Endodermal cell (in vitro differentiated cells): ENCODE measurements around the gene CDR2L. TPM values are rescaled to one million over a fixed set of nuclear protein-coding genes. Genes with fewer than 3 reads are reported as not detected.

ENCODE experiments used
- DNase-seq: peaks from one replicate; pipeline ENCODE4 v3.0.0-alpha.2; 2017
- H3K27ac ChIP-seq: 2 replicates; pipeline ENCODE4 v1.5.1; 2013; ENCODE audit warnings: mild to moderate bottlenecking, low read depth, low read length, moderate library complexity
- H3K27me3 ChIP-seq: 2 replicates; pipeline ENCODE4 v1.6.1; 2013; ENCODE audit warnings: mild to moderate bottlenecking, low read length, moderate library complexity; ENCODE audit not compliant: insufficient read depth, control insufficient read depth, poor library complexity, severe bottlenecking
- H3K36me3 ChIP-seq: 2 replicates; pipeline ENCODE4 v1.7.0; 2013; ENCODE audit warnings: mild to moderate bottlenecking, low read length, moderate library complexity; ENCODE audit not compliant: control insufficient read depth, insufficient read depth
- H3K4me1 ChIP-seq: one replicate; pipeline ENCODE4 v1.7.0; 2013; ENCODE audit warnings: low read length; ENCODE audit not compliant: control insufficient read depth, insufficient read depth
- H3K4me3 ChIP-seq: 2 replicates; pipeline ENCODE4 v1.5.1; 2013; ENCODE audit warnings: mild to moderate bottlenecking, low read length, moderate library complexity
- H3K9ac ChIP-seq: 2 replicates; pipeline ENCODE4 v1.6.1; 2013; ENCODE audit warnings: mild to moderate bottlenecking, low read length, moderate library complexity; ENCODE audit not compliant: poor library complexity, severe bottlenecking; ENCODE audit errors: extremely low read depth
- H3K9me3 ChIP-seq: 2 replicates; pipeline ENCODE4 v1.6.1; 2013; ENCODE audit warnings: mild to moderate bottlenecking, low read length, moderate library complexity; ENCODE audit not compliant: control insufficient read depth
- H3K27ac Mint-ChIP-seq: 2 replicates; pipeline ENCODE4 v1.8.0; 2020; ENCODE audit warnings: mixed read lengths
- H3K27me3 Mint-ChIP-seq: 2 replicates; pipeline ENCODE4 v1.8.0; 2021; ENCODE audit warnings: mild to moderate bottlenecking, mixed read lengths; ENCODE audit not compliant: insufficient read depth
- H3K36me3 Mint-ChIP-seq: 2 replicates; pipeline ENCODE4 v1.8.0; 2020; ENCODE audit warnings: low read depth, mixed read lengths
- H3K4me1 Mint-ChIP-seq: 2 replicates; pipeline ENCODE4 v1.8.0; 2020; ENCODE audit warnings: mixed read lengths
- H3K4me3 Mint-ChIP-seq: 2 replicates; pipeline ENCODE4 v1.8.0; 2020; ENCODE audit warnings: mild to moderate bottlenecking, moderate library complexity, mixed read lengths
- H3K9me3 Mint-ChIP-seq: 2 replicates; pipeline ENCODE4 v1.8.0; 2020; ENCODE audit warnings: mild to moderate bottlenecking, mixed read lengths
- WGBS, 2 experiments: methylation state at CpG; one replicate each; pipeline versions ENCODE4 v1.1.5 to v1.1.7; 2013; ENCODE audit warnings: missing lambda C conversion rate in 2 of 2, mixed read lengths in 1 of 2; ENCODE audit not compliant: insufficient coverage in 1 of 2, insufficient read length in 1 of 2; 5-methylcytosine and 5-hydroxymethylcytosine counted together
- total RNA-seq, 2 donors: library from RNA; stranded (reverse); fragmentation: NEBNext Ultra II Directional in 1 of 2; extraction: Animal tissue kit (Norgen Biotek cat#: 25700) in 1 of 2; gene quantifications; 2 replicates in 1 of 2; 3 replicates in 1 of 2; pipeline ENCODE4 v1.2.1, GENCODE V29; 2021
- TF ChIP-seq, protein P1 (sequence below): fragments of 200-600 bp; sonication (generic); conservative IDR thresholded peaks from 2 replicates; pipeline ENCODE4 v1.5.0; 2021; ENCODE audit warnings: antibody characterized with exemption, mild to moderate bottlenecking

The CDR2L gene
- total RNA-seq, 2 donors from 2014 or later: 20.4 to 23.6 TPM

DNA sequence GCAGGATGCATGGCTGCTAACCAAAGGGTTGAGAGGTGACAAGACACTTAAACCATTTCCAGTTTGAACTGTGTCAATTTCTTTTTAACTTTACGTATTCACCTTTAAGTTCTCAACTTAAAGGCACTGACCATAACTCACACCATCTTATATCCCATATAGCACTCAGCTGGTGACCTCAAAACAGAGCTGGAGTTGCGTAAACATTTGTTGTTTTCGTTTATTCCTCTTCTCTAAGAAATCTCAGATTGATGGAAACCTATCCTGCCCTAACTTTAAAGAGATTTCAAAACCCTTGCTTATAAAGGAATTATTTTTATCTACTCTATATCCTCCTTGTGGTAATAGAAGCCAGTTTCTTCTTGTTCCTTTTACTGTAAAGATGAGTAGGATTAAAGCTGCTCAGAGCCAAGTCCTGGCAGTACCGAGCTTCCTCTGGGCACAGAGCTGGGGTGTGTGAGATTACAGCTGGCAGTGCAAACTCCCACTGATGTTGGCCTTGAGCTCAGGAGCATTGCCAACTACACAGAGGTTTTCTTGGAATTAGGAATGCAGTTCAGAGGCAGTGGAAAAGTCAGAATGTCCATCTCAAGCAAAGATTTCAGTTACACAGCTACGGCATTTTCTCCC is 60.9 kb downstream of the CDR2L start:
- TF ChIP-seq, protein P1, sequence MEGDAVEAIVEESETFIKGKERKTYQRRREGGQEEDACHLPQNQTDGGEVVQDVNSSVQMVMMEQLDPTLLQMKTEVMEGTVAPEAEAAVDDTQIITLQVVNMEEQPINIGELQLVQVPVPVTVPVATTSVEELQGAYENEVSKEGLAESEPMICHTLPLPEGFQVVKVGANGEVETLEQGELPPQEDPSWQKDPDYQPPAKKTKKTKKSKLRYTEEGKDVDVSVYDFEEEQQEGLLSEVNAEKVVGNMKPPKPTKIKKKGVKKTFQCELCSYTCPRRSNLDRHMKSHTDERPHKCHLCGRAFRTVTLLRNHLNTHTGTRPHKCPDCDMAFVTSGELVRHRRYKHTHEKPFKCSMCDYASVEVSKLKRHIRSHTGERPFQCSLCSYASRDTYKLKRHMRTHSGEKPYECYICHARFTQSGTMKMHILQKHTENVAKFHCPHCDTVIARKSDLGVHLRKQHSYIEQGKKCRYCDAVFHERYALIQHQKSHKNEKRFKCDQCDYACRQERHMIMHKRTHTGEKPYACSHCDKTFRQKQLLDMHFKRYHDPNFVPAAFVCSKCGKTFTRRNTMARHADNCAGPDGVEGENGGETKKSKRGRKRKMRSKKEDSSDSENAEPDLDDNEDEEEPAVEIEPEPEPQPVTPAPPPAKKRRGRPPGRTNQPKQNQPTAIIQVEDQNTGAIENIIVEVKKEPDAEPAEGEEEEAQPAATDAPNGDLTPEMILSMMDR: no peak
- Mint-ChIP-seq H3K4me1 (peaks cover 29% of the 10 kb centered on the region), H3K27ac (peak overlapping the region; percentile 93), H3K27me3 (no peaks in the 10 kb centered on the region), H3K9me3 (no peaks in the 10 kb centered on the region), H3K4me3 (peak overlapping the region; percentile 98), H3K36me3 (peaks cover 45% of the 10 kb centered on the region)
- H3K36me3 ChIP-seq: peaks cover 32% of the 10 kb centered on the region
- peak overlapping the region; percentile 93 for H3K4me3 ChIP-seq
- 57 to 64% methylated on average over 4 to 5 of the region's 5 CpGs for WGBS, 2 experiments
- H3K4me1 ChIP-seq: no peaks in the 10 kb centered on the region
- H3K9me3 ChIP-seq: no peaks in the 10 kb centered on the region
- DNase-seq: no peak
- no peaks in the 10 kb centered on the region for H3K27me3 ChIP-seq
- peak overlapping the region; percentile 63 for H3K9ac ChIP-seq
- H3K27ac ChIP-seq: no peak overlapping the region

DNA sequence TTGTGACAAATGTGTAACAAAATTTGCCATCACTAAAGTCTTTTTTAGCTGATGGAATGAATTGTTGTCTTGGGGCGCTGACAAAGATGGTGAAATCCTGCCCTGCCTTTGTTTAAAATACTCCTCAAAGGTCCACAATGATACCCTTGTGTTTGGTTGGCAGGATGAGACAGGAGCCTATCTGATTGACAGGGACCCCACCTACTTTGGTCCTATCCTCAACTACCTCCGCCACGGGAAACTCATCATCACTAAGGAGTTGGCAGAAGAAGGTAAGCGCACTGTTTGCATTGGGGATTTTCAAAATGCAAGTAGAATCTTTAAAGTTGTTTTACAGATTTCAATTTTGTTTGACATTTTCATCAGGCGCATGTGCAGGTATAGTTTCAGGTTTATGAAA is 61.6 kb downstream of the CDR2L start:
- no peak for DNase-seq
- Mint-ChIP-seq H3K27ac (no peak overlapping the region), H3K4me1 (peaks cover 29% of the 10 kb centered on the region), H3K27me3 (no peaks in the 10 kb centered on the region), H3K36me3 (peaks cover 52% of the 10 kb centered on the region), H3K9me3 (no peaks in the 10 kb centered on the region), H3K4me3 (peak overlapping the region; percentile 98)
- no peaks in the 10 kb centered on the region for H3K4me1 ChIP-seq
- H3K27ac ChIP-seq: no peak overlapping the region
- H3K9me3 ChIP-seq: no peaks in the 10 kb centered on the region
- peak overlapping the region; percentile 93 for H3K4me3 ChIP-seq
- peaks cover 38% of the 10 kb centered on the region for H3K36me3 ChIP-seq
- 89 to 92% methylated on average over 3 to 5 of the region's 5 CpGs for WGBS, 2 experiments
- no peak overlapping the region for H3K9ac ChIP-seq
- TF ChIP-seq, protein P1: no peak
- no peaks in the 10 kb centered on the region for H3K27me3 ChIP-seq

DNA sequence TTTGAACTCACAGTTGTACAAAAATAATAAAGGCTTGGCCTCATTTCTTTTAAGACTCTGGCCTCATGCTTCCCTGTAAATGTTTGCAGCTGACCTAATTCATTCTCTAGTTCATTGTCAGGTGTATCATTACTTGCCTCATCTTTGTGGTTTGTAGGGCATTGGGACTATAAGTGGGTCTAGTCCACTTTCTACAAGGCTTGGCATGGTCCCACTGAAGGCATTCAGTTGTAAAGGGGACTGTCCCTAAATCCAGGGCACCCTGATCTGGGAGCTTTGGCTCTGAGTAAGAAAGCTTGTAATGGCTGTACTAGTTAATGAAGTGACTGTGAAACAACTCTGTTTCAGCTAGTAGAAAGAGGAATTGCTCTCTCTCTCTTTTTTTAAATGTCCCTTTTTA is 62.3 kb downstream of the CDR2L start:
- H3K4me1 Mint-ChIP-seq: peaks cover 25% of the 10 kb centered on the region
- Histone ChIP-seq H3K4me1 (no peaks in the 10 kb centered on the region), H3K4me3 (no peak overlapping the region), H3K27ac (no peak overlapping the region), H3K27me3 (no peaks in the 10 kb centered on the region), H3K9me3 (no peaks in the 10 kb centered on the region), H3K9ac (no peak overlapping the region), H3K36me3 (peaks cover 43% of the 10 kb centered on the region)
- TF ChIP-seq, protein P1: no peak
- no peak overlapping the region for H3K27ac Mint-ChIP-seq
- H3K9me3 Mint-ChIP-seq: no peaks in the 10 kb centered on the region
- DNase-seq: no peak
- H3K36me3 Mint-ChIP-seq: peaks cover 58% of the 10 kb centered on the region
- H3K4me3 Mint-ChIP-seq: no peak overlapping the region
- no peaks in the 10 kb centered on the region for H3K27me3 Mint-ChIP-seq
